ENCODE data around the gene NR2C1. TPM values are rescaled to one million over a fixed set of nuclear protein-coding genes. Genes with fewer than 3 reads are reported as not detected.

Gene NR2C1
- polyA plus RNA-seq, 3 donors: 2.2 to 24.7 (median 6.0) TPM

GRCh38 chr12:95054206-95054605, 19.2 kb downstream of the NR2C1 start:
- Histone ChIP-seq H3K4me3 (replicated peaks in 1 of 3; ENCODE audit: low read depth in 2 of 3, low read length in 3 of 3) (no peak overlapping the region), H3K36me3 (replicated peaks in 1 of 2; ENCODE audit: control insufficient read depth in 1 of 2, insufficient read depth in 2 of 2, low read length in 2 of 2) (peaks cover 64 to 93% of the 10 kb centered on the region in 2 donors), H3K27me3 (ENCODE audit: control insufficient read depth in 2 of 2, insufficient read depth in 2 of 2, low read length in 2 of 2) (no peaks in the 10 kb centered on the region), H4K20me1 (ENCODE audit: insufficient read depth, low read length) (no peaks in the 10 kb centered on the region), H3K27ac (ENCODE audit: low read depth in 1 of 2, low read length in 2 of 2) (no peak overlapping the region), H3K79me2 (ENCODE audit: insufficient read depth, low read length) (no peaks in the 10 kb centered on the region), H3K9ac (ENCODE audit: insufficient read depth, low read length, poor library complexity, severe bottlenecking) (no peak overlapping the region), H3K4me2 (replicated peaks; ENCODE audit: extremely low read depth, low read length, poor library complexity, severe bottlenecking) (no peak overlapping the region), H3K9me3 (replicated peaks in 1 of 2; ENCODE audit: control insufficient read depth in 1 of 2, insufficient read depth in 1 of 2, low read length in 2 of 2) (no peaks in the 10 kb centered on the region), H3K4me1 (ENCODE audit: control insufficient read depth in 1 of 2, insufficient read depth in 2 of 2, low read length in 2 of 2) (no peaks in the 10 kb centered on the region), H2AFZ (ENCODE audit: insufficient read depth, low read depth, low read length, poor library complexity, severe bottlenecking) (no peak overlapping the region)
- Mint-ChIP-seq H3K4me1 (no peaks in the 10 kb centered on the region), H3K36me3 (peaks cover 50 to 80% of the 10 kb centered on the region in 2 donors), H3K4me3 (no peak overlapping the region), H3K27ac (no peak overlapping the region), H3K27me3 (ENCODE audit: low read depth in 3 of 3) (peaks cover 0 to 1% (median 1%) of the 10 kb centered on the region in 3 donors), H3K9me3 (peaks cover 0 to 3% (median 0%) of the 10 kb centered on the region in 7 donors)
- DNase-seq: no peak
- no peak for TF ChIP-seq CTCF (IDR thresholded peaks at IDR 0.05)
- intact Hi-C loops (cut with micrococcal nuclease): no loop called here
- no CpG with 5 or more reads among the region's 2 CpGs for WGBS (ENCODE audit: insufficient coverage)

- no peaks in the 10 kb centered on the region for H3K4me1 ChIP-seq (ENCODE audit: control insufficient read depth in 1 of 2, insufficient read depth in 2 of 2, low read length in 2 of 2)
- TF ChIP-seq CTCF (IDR thresholded peaks at IDR 0.05): no peak
- Mint-ChIP-seq H3K9me3 (peaks cover 0 to 3% (median 0%) of the 10 kb centered on the region in 7 donors), H3K27me3 (ENCODE audit: low read depth in 3 of 3) (peaks cover 0 to 1% (median 0%) of the 10 kb centered on the region in 3 donors), H3K4me1 (no peaks in the 10 kb centered on the region), H3K4me3 (no peak overlapping the region), H3K36me3 (peaks cover 53 to 71% of the 10 kb centered on the region in 2 donors), H3K27ac (no peak overlapping the region)
- DNase-seq: no peak
- H2AFZ ChIP-seq (ENCODE audit: insufficient read depth, low read depth, low read length, poor library complexity, severe bottlenecking): no peak overlapping the region
- no peaks in the 10 kb centered on the region for H3K79me2 ChIP-seq (ENCODE audit: insufficient read depth, low read length)
- no peak overlapping the region for H3K27ac ChIP-seq (ENCODE audit: low read depth in 1 of 2, low read length in 2 of 2)
- H3K9ac ChIP-seq (ENCODE audit: insufficient read depth, low read length, poor library complexity, severe bottlenecking): no peak overlapping the region
- intact Hi-C loops (cut with micrococcal nuclease): no loop called here
- no peaks in the 10 kb centered on the region for H4K20me1 ChIP-seq (ENCODE audit: insufficient read depth, low read length)
- peaks cover 59 to 91% of the 10 kb centered on the region in 2 donors for H3K36me3 ChIP-seq (replicated peaks in 1 of 2; ENCODE audit: control insufficient read depth in 1 of 2, insufficient read depth in 2 of 2, low read length in 2 of 2)
- no peaks in the 10 kb centered on the region for H3K9me3 ChIP-seq (replicated peaks in 1 of 2; ENCODE audit: control insufficient read depth in 1 of 2, insufficient read depth in 1 of 2, low read length in 2 of 2)
- no peak overlapping the region for H3K4me2 ChIP-seq (replicated peaks; ENCODE audit: extremely low read depth, low read length, poor library complexity, severe bottlenecking)
- no peaks in the 10 kb centered on the region for H3K27me3 ChIP-seq (ENCODE audit: control insufficient read depth in 2 of 2, insufficient read depth in 2 of 2, low read length in 2 of 2)
- H3K4me3 ChIP-seq (replicated peaks in 1 of 3; ENCODE audit: low read depth in 2 of 3, low read length in 3 of 3): no peak overlapping the region
- WGBS (ENCODE audit: insufficient coverage): 100% methylated on average over 2 of the region's 4 CpGs
Measured at GRCh38 chr12:95051241-95051640, 22.2 kb downstream of the NR2C1 start.

Data from CD14-positive monocyte (primary cell).